NCI-H2227 (cell line): Measurements from ENCODE around the gene NR3C2.

ENCODE experiments used
- DNase-seq: peaks from one replicate; lab custom pipeline; 2025; ENCODE audit not compliant: unreplicated experiment; lab: John Stamatoyannopoulos, UW

Gene NR3C2

GRCh38 chr4:148315049-148315448 lies 127.2 kb downstream of the NR3C2 start:
- DNase-seq: no peak

GRCh38 chr4:148312956-148313490 lies 129.2 kb downstream of the NR3C2 start:
- no peak for DNase-seq

GRCh38 chr4:148311526-148311925 lies 130.7 kb downstream of the NR3C2 start:
- DNase-seq: no peak

- no peak for DNase-seq
Observed at GRCh38 chr4:148310756-148311155, 131.5 kb downstream of the NR3C2 start.

GRCh38 chr4:148305751-148306150 lies 136.5 kb downstream of the NR3C2 start:
- no peak for DNase-seq

- no peak for DNase-seq
Observed at GRCh38 chr4:148302416-148302815, 139.8 kb downstream of the NR3C2 start.

- DNase-seq: no peak
Observed at GRCh38 chr4:148300877-148301276, 141.3 kb downstream of the NR3C2 start.

- DNase-seq: no peak
Observed at GRCh38 chr4:148299337-148299736, 142.9 kb downstream of the NR3C2 start.

GRCh38 chr4:148296498-148296897 lies 145.7 kb downstream of the NR3C2 start:
- no peak for DNase-seq

- no peak for DNase-seq
Observed at GRCh38 chr4:148295642-148296041, 146.6 kb downstream of the NR3C2 start.

- no peak for DNase-seq
Observed at GRCh38 chr4:148293571-148293970, 148.6 kb downstream of the NR3C2 start.

GRCh38 chr4:148292686-148293085 lies 149.5 kb downstream of the NR3C2 start:
- DNase-seq: no peak

GRCh38 chr4:148289740-148290139 lies 152.5 kb downstream of the NR3C2 start:
- DNase-seq: no peak

- no peak for DNase-seq
Observed at GRCh38 chr4:148288448-148288847, 153.8 kb downstream of the NR3C2 start.

GRCh38 chr4:148287111-148287510 lies 155.1 kb downstream of the NR3C2 start:
- DNase-seq: no peak

GRCh38 chr4:148286012-148286411 lies 156.2 kb downstream of the NR3C2 start:
- no peak for DNase-seq

GRCh38 chr4:148283665-148284064 lies 158.5 kb downstream of the NR3C2 start:
- DNase-seq: no peak

GRCh38 chr4:148278310-148278709 lies 163.9 kb downstream of the NR3C2 start:
- no peak for DNase-seq

GRCh38 chr4:148275266-148275665 lies 166.9 kb downstream of the NR3C2 start:
- DNase-seq: no peak

GRCh38 chr4:148273501-148273986 lies 168.7 kb downstream of the NR3C2 start:
- no peak for DNase-seq

GRCh38 chr4:148271166-148271565 lies 171.0 kb downstream of the NR3C2 start:
- no peak for DNase-seq

GRCh38 chr4:148270630-148271029 lies 171.6 kb downstream of the NR3C2 start:
- no peak for DNase-seq

- DNase-seq: no peak
Observed at GRCh38 chr4:148268835-148269234, 173.4 kb downstream of the NR3C2 start.
